HG03460 (cell line): ENCODE measurements around the gene AKAP8.
"Not testable (repeated sequence)": the region's sequence is repeated elsewhere in the genome, so short reads cannot be mapped to it uniquely, and the experiment has no call there.

ENCODE experiments used
- ATAC-seq: cut with Tn5 transposase; IDR thresholded peaks from one replicate; pipeline ENCODE4 v1.9.1; 2021; ENCODE audit not compliant: unreplicated experiment

Gene AKAP8

DNA sequence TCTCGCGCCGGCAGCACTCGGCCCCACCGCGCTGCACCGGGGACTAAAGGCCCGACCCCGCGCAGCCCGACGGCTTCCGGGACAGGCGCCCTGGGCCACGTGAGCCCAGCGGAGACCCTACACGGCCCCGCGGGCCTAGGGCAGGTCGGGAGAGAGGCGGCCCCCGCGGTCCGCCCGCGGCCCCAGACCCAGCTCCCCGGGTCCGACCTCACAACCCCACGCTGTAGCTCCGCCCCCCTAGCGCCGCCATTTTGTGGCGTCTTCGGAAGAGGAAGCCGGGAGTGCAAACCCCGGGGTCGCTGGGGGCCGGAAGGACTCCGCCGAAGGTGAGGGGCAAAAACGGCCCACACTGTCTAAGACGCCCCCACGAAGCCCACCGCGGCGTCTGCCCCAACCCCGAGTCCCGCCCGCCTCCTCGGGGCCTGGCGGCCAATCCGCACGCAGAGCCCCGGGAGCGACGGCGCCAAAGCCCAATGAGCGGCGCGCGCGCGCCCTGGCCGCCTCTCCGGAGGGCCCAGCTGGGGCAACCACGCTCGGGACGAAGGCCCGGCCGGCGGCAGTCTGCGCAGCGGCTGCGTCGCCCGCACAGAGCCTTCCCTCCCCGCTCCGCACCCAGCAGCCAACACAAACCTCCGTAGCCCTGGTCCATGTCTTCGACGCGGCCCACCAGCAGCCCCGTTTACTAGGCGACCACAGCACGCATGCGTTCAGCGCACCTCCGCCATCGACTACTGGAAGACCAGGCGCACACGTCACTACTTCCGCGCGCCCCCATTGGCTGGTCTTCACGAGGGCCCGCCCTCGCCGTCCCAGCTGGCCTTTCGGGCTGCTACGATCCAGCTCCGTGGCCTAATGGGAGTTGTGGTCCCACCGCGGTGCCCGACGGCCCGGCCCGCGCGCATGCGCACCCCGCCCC lies at the start of gene AKAP8:
TSS of gene AKAP8 (minus strand) at position 705 of the 916 bp plus-strand sequence. CDS start at position 649, 56 bp downstream.
- peak; percentile 79 for ATAC-seq

DNA sequence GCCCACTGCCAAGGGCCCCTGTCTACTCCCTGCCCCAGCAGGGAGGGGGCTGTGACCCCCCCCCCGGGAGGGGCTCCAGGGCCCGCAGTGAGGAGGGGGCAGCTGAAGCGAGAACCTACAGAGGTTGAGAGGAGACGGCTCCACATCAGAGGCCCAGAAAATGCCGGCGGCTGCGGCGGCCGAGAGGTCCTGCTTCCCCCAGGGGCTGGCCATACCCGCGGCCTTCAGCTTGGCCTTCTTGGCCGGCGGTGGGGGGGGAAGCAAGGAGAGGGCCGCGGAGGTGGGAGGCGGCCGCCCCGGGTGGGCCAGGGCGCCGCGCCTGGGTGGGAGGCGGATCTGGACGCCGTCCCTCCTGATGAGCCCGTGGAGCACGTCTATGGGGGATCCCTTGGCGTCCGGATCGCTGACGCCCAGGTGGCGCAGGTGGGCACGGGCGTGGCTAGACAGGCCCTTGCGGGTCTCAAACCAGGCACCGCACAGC lies 48.4 kb upstream of the AKAP8 start:
- no peak for ATAC-seq

DNA sequence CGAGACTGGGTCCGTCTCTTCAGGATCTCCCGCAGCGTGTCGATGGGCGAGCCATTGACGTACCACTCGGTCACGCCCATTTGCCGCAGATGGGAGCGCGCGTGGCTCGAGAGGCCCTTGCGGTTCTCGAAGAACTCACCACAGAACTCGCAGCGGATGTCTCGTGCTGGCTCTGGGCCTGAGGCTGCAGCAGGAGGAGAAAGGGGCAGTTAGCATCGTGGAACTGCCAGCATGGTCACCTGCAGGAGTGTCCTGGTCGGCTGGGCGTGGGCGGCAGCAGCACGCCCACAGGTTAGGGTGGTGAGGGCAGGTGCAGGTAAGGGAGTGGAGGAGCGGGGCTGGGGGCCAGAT lies 47.7 kb upstream of the AKAP8 start:
- no peak for ATAC-seq

DNA sequence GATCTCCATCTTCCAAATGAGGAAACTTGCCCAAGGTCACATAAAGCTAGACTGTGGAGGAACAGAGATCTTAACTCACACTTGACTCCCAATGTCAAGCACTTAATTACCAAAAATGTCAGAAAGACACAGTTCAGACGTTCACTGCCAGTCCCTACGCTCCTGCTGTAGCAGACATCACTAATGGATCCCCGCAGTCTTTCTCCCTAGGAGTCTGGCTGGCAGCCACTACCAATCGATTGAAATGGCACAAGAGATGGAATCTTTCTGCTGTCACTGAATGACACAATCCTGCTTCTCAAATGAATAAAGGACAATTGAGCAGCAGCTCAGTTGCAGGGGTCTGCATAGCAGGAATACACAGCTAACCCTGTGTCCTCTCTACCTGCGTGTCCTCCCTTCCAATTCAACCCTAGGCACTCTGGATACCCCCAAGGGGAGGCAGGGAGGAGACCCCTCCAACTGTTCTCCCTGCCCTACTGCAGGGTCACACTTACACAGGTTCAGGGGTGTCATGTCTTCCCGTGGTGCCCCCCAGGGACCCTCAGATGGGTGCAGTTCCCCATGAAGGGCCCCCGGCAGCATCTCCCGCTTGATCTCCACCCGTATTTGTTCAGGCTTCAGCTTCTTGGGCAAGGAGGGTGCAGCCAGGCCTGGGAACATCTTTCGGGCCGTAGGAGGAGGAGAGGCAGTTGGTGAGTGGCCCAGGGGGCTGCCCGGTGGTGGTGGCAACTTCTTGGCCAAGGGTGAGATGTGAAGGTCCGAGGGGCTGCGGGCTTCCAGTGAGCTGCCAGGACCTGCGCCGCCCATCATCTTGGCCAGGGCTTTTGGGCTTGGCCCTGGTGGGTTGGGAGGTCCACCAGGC lies 47.1 kb upstream of the AKAP8 start:
- ATAC-seq, result no peak

DNA sequence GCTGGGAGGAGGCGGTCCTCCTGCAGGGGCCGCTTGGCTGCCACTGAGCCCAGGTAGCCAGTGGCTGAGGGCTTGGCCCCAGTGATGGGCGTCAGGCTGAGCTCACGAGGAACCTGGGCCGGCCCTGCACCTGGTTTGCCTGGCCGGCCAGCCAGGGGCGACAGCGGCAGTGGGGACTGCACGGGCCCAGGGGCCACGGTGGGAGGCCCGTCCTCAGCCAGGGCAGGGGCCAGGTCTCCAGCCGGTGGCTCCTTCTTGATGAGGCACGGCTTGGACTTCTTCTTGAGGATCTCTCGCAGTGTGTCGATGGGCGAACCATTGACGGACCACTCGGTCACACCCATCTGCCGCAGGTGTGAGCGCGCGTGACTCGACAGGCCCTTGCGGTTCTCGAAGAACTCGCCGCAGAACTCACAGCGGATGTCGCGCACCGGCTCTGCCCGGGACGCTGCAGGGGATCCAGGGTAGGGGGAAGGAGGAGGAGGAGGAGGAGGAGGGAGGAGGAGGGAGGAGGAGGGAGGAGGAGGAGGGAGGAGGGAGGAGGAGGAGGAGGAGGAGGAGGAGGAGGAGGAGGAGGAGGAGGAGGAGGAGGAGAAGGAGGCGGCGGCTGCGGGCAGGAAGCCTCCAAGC lies 45.8 kb upstream of the AKAP8 start:
- ATAC-seq, result no peak

DNA sequence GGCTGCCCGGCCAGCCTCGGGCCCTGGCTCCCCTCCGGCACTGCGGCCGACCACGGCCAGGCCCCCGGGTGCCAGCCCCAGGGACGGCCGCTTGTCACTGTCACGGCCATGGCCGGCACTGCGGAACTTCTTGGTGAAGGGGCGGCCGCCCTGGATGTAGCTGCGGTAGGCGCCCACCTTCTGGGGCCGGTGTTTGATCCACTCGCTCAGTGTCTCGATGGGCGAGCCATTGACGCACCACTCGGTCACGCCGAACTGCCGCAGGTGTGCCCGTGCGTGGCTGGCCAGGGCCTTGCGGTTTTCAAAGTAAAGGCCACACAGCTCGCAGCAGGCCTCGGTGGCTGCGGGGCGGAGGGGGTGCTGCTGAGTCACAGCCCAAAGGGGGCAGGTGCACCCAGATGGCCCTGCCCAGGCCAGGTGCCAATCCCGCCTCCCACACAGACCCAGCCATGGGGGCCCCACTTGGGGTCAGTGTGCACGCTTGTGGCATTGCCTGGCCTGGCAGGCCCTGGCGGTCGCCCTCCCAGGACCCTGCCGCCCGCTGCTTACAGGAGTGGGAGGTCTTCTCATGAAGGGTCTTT lies 45.2 kb upstream of the AKAP8 start:
- ATAC-seq, result no peak

DNA sequence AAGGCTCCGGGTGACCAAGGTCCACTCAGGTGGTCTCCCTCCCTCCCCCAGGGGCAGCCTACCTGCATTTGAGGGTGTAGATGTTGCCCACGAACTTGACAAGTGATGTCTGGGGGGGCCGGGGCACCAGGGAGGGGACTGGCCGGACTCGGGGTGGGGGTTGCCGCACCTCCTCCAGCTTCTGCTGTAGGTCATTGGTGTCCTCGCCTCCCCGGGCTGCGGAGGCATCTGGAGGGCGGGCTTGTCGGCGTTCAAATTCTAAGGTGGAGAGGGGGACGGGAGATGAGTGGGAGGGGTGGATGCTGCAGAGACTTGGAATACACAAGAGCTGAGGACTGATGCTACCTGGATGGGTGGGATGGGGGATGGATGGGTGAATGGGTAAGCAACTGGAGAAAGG lies 44.5 kb upstream of the AKAP8 start:
- no peak for ATAC-seq

DNA sequence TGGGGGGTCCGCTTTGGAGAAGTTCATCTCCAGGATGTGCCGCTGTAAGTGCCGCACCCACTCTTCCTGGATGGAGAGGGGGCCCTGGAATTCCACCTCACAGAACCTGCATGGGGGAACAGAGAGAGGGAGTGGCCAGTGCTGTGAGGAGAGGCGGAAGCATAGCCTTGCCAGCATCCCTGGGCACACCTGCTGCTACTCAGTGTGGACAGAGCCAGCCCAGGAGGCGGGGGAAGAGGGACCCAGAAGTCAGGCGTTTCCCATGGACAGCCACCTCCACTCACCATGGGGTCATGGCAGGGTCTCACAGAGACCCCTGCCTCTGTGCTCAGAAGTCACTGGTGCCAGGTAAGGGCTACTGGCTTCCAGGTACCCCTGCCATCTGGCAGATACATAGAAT lies 43.5 kb upstream of the AKAP8 start:
- no peak for ATAC-seq

DNA sequence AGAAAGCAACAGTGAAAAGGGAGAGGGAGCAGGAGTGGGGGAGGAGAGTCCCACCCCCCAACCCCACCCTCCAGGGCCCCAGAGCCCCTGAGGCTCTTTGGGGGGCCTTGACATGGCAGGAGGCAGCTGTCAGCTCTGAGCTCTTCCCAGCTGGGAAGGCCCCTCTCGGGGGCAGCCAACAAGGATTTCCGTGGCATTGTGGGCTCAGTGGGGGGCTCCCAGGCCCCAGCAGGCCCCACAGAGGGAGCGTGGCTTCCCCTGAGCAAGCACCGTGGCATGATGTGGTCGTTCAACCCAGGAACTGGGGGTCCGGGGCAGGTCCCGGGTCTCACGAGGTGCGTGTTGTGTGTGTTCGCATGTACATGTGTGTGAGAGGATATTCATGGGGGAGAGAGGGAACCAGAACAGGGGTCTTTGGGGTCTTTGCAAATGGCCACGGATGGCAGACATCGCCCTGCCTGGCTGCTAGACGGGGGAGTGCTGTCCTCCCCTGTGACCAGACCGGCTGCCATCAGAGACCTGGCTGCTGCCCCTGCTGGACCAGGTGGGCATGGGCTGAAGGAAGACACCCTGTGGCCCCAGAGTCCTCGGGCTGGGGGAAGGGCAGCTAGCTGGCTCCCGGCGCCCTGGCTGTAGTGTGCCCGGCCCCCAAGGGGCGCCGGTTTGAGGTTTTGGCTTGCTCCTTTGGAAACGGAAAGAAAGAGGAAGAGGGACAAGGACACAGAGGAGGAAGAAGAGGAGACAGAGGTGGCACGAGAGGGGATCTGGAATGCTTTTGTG lies 42.9 kb upstream of the AKAP8 start:
- no peak for ATAC-seq

DNA sequence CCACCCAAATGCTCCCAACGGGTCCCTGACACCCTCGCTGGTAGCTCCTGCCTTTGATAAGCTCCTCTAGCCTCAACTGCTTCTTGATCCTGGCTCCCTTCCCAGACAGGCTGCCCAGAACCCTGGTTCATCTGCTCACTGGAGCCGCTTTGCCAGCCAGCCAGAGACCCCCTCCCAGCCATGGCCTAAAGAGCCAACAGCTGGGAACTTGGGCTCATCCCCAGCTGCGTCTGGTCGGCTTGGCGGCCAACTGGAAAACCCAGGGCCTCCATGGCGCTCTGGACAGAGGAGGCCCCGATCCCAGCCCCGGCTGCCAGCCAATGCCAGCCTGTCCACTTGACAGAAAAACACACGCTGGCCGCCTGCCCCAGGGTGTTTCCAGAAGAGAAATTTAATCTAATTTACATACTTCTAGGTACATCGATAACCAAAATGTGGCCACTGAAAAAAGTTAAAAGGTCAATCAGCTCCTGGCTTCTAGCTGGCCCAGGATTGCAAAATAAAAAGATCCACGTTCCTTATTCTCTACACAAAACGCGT lies 42.2 kb upstream of the AKAP8 start:
- no peak for ATAC-seq

DNA sequence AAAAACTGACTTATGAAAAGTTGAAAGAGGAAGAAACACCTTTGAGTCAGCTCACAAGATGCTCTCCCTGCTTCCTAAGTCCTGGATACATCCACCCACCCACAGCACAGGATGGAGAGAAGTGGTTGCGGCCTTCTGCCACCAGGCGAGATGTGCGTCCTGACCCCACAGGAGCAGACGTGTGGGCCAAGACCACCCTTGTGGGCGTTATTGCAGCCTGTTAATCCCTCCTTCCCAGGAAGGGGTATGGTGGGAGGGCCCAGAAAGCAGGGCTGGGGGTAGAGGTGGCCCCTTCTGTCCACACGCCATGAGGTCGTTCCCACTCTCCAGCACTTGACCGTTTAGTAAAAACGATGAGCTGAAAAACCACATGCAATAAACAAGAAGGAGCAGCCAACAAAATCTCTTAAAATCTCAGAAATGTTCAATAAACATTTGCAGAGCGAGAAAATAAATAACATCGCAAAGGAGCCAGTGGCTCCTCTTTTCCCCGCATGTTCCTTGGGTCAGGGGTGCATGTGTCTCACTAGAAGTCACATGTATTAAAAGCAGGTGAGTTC lies 41.6 kb upstream of the AKAP8 start:
- ATAC-seq, result no peak

DNA sequence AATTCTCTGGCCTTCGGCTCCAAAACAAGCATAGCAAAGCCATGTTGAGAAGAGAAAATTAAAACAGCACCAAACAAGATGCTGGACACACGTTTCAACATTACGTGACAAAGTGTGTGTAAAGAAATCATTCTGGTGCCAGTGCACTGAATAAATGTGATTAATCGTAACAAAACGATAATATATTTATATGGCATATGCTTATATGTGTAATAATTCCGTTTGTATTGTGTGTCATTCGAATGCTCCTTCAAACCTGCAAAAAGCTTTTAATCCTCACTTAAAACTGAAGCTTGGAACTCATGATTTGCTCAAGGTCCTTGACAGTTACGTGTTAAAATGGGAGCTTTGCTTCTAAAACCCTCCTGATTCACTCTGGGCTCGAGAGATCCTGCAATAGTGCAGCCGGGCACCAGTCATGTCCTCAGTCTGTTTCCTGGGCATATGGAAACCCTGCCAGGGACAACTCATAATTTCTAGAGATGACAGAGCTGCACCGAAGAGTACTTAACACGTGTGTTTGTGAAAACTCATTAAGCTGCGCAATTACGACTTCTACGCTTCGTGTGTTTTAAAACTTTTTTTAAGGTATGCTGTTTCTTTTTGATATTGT lies 39.9 kb upstream of the AKAP8 start:
- ATAC-seq, result no peak

DNA sequence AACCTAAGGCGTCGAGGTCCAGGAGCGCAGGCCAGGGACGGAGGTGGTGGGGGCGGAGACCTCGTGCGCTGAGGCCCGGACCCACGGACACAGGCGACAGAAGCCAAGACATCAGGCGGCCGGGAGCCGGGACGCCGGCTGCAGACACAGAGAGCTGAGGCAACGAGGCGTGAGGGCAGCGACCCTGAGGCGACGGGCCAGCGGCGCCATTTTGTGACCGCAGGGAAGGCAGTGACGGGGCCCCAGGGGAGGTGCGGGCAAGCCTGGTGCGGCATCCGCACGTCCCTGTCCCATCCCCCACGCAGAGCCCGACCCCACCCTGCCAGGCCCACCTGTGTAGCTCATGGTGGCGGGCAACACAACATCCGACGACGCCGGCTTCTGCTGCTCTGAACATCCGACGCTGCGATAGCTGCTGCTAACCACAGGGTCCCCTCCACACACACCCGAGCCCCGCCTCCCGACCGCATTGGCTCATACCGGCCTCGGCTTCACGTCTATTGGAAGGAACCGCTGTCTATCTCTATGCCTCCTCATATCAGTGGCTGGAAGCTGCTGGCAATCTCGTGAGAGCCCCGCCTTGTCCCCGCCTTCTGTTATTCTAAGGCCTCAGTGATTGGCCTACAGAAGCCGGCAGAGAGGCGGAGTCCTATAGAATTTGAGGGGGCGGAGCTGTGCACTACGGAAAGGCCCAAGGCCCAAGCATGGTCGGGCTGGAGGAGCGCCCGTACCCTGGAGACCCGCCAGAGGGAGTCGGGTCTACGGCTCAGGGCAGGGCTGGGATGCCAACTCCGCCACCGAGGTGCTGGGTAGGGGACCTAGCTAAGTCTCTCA lies 39.2 kb upstream of the AKAP8 start, which contains the start of gene AKAP8L:
TSS of gene AKAP8L (minus strand) at position 410 of the 834 bp plus-strand sequence. CDS start at position 345, 65 bp downstream.
- ATAC-seq, result peak; percentile 94

DNA sequence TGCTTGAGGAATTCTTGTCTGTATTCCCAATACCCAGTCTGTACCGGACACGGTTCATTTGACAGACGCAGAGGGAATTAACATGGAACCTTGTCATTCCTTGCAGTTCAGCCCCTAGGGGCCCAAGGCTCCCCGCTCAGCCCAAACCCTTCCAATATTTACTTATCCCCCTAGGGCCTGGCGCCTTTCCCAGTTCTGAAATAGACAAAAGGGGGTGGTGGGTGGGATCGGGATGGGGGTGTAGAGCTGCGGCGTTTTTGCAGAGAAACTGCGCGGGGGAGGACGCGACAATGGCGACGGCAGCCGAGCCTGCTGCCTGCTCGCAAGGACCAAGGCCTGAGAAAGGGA lies 38.6 kb upstream of the AKAP8 start:
- no peak for ATAC-seq

DNA sequence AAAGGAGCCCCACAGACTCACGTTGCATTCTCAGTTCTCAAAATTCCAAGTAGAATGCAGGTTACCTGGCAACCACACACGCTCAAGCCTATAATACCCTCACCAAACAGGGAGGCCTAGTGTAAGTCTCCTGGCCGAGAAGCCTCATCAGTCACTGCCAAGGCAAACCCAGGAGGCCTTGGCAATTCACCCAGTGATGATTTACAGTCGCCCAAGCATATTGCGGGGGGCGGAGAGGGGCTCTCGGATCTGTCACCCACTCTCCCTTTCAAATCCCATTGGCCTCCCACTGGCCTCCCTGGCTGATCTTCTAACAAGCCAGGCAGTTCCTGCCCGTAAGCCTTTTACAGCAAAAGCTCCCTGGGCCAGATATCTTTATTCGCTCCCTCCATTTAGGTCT lies 38.1 kb upstream of the AKAP8 start:
- no peak for ATAC-seq

DNA sequence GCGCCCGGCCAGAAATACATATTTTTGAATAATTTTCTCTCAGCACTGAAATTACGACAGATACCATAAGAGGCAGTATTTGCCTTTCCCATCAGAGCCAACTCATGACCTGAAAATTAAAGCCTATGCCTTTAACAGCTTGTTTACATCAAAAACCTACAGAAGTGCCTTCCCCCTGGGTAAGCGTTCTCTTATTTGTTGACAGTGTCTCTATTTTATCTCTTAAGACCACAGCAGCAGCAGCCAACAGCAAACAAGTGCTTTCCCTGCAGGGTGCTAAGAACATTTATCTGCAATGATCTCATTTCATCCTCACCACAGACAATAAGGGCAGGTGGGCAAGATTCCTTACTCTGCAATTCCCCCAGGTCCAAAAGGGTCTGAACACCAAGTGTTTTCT lies 33.2 kb upstream of the AKAP8 start:
- no peak for ATAC-seq

DNA sequence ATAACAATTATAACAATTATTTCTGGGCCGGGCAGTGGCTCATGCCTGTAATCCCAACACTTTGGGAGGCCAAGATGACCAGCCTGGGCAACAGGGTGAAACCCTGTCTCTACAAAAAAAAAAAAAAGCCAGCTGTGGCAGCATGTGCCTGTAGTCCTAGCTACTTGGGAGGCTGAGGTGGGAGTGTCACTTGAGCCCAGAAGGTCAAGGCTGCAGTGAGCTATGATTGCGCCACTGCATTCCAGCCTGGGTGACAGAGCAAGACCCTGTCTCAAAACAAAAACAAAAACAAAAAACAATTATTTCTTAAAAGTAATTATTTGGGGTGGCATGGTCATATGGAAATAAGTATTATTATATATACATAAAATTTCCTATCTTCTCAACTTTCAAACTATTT lies 31.8 kb upstream of the AKAP8 start:
- not testable (repeated sequence) for ATAC-seq

DNA sequence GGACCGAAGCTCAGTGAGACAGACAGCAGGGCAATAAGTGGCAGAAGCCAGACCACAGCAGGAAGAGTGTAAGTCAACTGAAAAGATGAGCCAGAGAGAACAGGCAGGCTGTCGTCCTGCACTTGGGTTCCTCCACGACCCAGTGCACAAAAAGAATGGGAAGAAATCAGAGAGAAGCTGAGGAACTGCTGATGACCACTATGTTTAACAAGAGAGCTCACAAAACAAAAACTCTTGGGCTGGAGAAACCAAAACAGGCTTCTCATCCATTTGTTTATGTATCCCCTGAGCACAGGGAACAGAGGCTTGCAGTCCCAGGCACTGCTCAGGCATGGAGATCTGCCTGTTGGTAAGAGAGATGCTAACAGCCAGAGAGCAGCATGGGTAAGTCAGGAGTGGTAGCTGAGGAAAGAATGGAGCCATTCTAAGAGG lies 25.2 kb upstream of the AKAP8 start:
- ATAC-seq, result no peak
